K562 (cell line): Measurements from ENCODE around the gene NOP16. TPM values are rescaled to one million over a fixed set of nuclear protein-coding genes. Genes with fewer than 3 reads are reported as not detected.

ENCODE experiments used
- CBX2 ChIP-seq: fragments of 200-600 bp; sonication (generic); IDR thresholded peaks from one replicate; pipeline ENCODE4 v1.6.1; 2012; ENCODE audit warnings: mild to moderate bottlenecking, low read length, inconsistent platforms; ENCODE audit not compliant: insufficient read depth, poor library complexity, severe bottlenecking
- CCNT2 ChIP-seq: IDR thresholded peaks from 2 replicates; pipeline ENCODE4 v1.6.1; 2011; ENCODE audit warnings: borderline replicate concordance, low read depth, mild to moderate bottlenecking, moderate library complexity, mixed read lengths, low read length; ENCODE audit not compliant: insufficient read length; ENCODE audit errors: extremely low read depth
- COPS2 ChIP-seq: fragments of 450-650 bp; conservative IDR thresholded peaks from 2 replicates; pipeline ENCODE4 v1.6.1; 2016; ENCODE audit warnings: mild to moderate bottlenecking, moderate library complexity
- DMBX1 ChIP-seq: fragments of 250-450 bp; sonication (Bioruptor Pico); IDR thresholded peaks from 2 replicates; pipeline ENCODE4 v1.8.0; 2022; ENCODE audit warnings: inconsistent platforms, mild to moderate bottlenecking, moderate library complexity, borderline replicate concordance
- FOXP1 ChIP-seq: sonication (generic); formaldehyde crosslinking; IDR thresholded peaks from 2 replicates; pipeline ENCODE4 v1.8.0; 2022; ENCODE audit warnings: mild to moderate bottlenecking, missing genetic modification reagents
- GTF2B ChIP-seq: IDR thresholded peaks from 2 replicates; pipeline ENCODE4 v1.6.1; 2011; ENCODE audit not compliant: insufficient read length; ENCODE audit errors: extremely low read depth
- GTF2F1 ChIP-seq: IDR thresholded peaks from 2 replicates; pipeline ENCODE4 v1.6.1; 2011; ENCODE audit warnings: low read depth, low read length, improper control_type of control experiment
- LARP7 ChIP-seq: fragments of 450-650 bp; IDR thresholded peaks from 2 replicates; pipeline ENCODE4 v1.6.1; 2016
- PHF20 ChIP-seq: fragments of 450-650 bp; IDR thresholded peaks from 2 replicates; pipeline ENCODE4 v1.6.1; 2018; ENCODE audit not compliant: partially characterized antibody
- PTRF ChIP-seq: fragments of 450-650 bp; IDR thresholded peaks from 2 replicates; pipeline ENCODE4 v1.6.1; 2016; ENCODE audit warnings: mild to moderate bottlenecking, missing genetic modification characterization, missing compliant biosample characterization
- SMAD2 ChIP-seq: fragments of 150-350 bp; IDR thresholded peaks from 2 replicates; pipeline ENCODE4 v1.6.1; 2014; ENCODE audit warnings: low read depth, mild to moderate bottlenecking, low read length
- SOX6 ChIP-seq: fragments of 450-650 bp; IDR thresholded peaks from 2 replicates; pipeline ENCODE4 v1.6.1; 2014; ENCODE audit warnings: mild to moderate bottlenecking
- SP1 ChIP-seq: sonication (generic); formaldehyde crosslinking; IDR thresholded peaks from 2 replicates; pipeline ENCODE4 v1.8.1; 2022; ENCODE audit warnings: mild to moderate bottlenecking, missing genetic modification reagents
- YBX1 ChIP-seq: fragments of 450-650 bp; IDR thresholded peaks from 2 replicates; pipeline ENCODE4 v1.7.1; 2016; ENCODE audit warnings: mild to moderate bottlenecking
- ZBTB17 ChIP-seq: fragments of 450-650 bp; formaldehyde crosslinking; IDR thresholded peaks from 2 replicates; pipeline ENCODE4 v1.4.0; 2020; ENCODE audit warnings: mild to moderate bottlenecking
- polyA plus RNA-seq, 8 experiments: library from polyadenylated mRNA; depleted of rRNA in 4 of 8; stranded (reverse) in 5 of 8; unstranded in 3 of 8; fragments of >200 nt; fragmentation: Nextera tagmentation in 2 of 8; fragmentation: Illumina TruSeq in 1 of 8; extraction: Ambion mirVana in 2 of 8; extraction: Trizol in 1 of 8; gene quantifications; 2 replicates each; pipeline versions ENCODE4 v1.2.1 to v1.2.3, GENCODE V29; 2011 to 2014; ENCODE audit warnings: inconsistent platforms in 1 of 8, missing spikeins in 1 of 8
- total RNA-seq, 7 experiments: library from RNA; depleted of rRNA in 6 of 7; stranded (reverse); fragments of >200 nt in 6 of 7; fragmentation: Illumina TruSeq in 2 of 7; extraction: Trizol in 2 of 7; gene quantifications; 2 replicates each; pipeline versions ENCODE4 v1.2.1 to v1.2.3, GENCODE V29; 2011 to 2021; ENCODE audit warnings: low replicate concordance in 1 of 7
- TF ChIP-seq, protein P1 (sequence below): sonication (generic); formaldehyde crosslinking; IDR thresholded peaks from 2 replicates; pipeline ENCODE4 v1.8.0; 2022; ENCODE audit warnings: mild to moderate bottlenecking, missing genetic modification reagents
- TF ChIP-seq, protein P2 (sequence below), 2 experiments: fragments of 450-650 bp; IDR thresholded peaks; 2 replicates each; pipeline ENCODE4 v1.6.1; 2018; ENCODE audit warnings: mild to moderate bottlenecking in 2 of 2, low read depth in 1 of 2; ENCODE audit not compliant: partially characterized antibody in 2 of 2
- TF ChIP-seq, protein P3 (sequence below): fragments of 250-450 bp; sonication (Bioruptor Pico); IDR thresholded peaks from 2 replicates; pipeline ENCODE4 v1.4.0; 2020; ENCODE audit warnings: mild to moderate bottlenecking

The NOP16 gene
- total and polyA plus RNA-seq, 9 of the 15 experiments (the other 6 are each of a cell fraction or from before 2014, with no cell fraction given): 92.5 to 342 (median 148) TPM

GRCh38 chr5:176389135-176390123 lies 1.0 kb upstream of the NOP16 start (continued):
- TF ChIP-seq SOX6 (no peak), PHF20 (peak; percentile 2), GTF2B (peak; percentile 50), DMBX1 (CRISPR knock-in tag) (0 out of 2 replicates have a peak, but pooled peaks have one; percentile 1), CCNT2 (no peak), FOXP1 (CRISPR knock-in tag) (no peak), SMAD2 (no peak), PTRF (no peak), SP1 (CRISPR knock-in tag) (no peak), GTF2F1 (no peak), COPS2 (no peak), YBX1 (no peak), CBX2 (no peak), ZBTB17 (no peak), LARP7 (no peak)
- TF ChIP-seq, protein P1, sequence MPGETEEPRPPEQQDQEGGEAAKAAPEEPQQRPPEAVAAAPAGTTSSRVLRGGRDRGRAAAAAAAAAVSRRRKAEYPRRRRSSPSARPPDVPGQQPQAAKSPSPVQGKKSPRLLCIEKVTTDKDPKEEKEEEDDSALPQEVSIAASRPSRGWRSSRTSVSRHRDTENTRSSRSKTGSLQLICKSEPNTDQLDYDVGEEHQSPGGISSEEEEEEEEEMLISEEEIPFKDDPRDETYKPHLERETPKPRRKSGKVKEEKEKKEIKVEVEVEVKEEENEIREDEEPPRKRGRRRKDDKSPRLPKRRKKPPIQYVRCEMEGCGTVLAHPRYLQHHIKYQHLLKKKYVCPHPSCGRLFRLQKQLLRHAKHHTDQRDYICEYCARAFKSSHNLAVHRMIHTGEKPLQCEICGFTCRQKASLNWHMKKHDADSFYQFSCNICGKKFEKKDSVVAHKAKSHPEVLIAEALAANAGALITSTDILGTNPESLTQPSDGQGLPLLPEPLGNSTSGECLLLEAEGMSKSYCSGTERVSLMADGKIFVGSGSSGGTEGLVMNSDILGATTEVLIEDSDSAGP: no peak
- TF ChIP-seq, protein P2, sequence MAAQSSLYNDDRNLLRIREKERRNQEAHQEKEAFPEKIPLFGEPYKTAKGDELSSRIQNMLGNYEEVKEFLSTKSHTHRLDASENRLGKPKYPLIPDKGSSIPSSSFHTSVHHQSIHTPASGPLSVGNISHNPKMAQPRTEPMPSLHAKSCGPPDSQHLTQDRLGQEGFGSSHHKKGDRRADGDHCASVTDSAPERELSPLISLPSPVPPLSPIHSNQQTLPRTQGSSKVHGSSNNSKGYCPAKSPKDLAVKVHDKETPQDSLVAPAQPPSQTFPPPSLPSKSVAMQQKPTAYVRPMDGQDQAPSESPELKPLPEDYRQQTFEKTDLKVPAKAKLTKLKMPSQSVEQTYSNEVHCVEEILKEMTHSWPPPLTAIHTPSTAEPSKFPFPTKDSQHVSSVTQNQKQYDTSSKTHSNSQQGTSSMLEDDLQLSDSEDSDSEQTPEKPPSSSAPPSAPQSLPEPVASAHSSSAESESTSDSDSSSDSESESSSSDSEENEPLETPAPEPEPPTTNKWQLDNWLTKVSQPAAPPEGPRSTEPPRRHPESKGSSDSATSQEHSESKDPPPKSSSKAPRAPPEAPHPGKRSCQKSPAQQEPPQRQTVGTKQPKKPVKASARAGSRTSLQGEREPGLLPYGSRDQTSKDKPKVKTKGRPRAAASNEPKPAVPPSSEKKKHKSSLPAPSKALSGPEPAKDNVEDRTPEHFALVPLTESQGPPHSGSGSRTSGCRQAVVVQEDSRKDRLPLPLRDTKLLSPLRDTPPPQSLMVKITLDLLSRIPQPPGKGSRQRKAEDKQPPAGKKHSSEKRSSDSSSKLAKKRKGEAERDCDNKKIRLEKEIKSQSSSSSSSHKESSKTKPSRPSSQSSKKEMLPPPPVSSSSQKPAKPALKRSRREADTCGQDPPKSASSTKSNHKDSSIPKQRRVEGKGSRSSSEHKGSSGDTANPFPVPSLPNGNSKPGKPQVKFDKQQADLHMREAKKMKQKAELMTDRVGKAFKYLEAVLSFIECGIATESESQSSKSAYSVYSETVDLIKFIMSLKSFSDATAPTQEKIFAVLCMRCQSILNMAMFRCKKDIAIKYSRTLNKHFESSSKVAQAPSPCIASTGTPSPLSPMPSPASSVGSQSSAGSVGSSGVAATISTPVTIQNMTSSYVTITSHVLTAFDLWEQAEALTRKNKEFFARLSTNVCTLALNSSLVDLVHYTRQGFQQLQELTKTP (IDR thresholded peaks at IDR 0.05; ENCODE audit: low read depth in 1 of 2, partially characterized antibody in 2 of 2): no peak
- TF ChIP-seq, protein P3, sequence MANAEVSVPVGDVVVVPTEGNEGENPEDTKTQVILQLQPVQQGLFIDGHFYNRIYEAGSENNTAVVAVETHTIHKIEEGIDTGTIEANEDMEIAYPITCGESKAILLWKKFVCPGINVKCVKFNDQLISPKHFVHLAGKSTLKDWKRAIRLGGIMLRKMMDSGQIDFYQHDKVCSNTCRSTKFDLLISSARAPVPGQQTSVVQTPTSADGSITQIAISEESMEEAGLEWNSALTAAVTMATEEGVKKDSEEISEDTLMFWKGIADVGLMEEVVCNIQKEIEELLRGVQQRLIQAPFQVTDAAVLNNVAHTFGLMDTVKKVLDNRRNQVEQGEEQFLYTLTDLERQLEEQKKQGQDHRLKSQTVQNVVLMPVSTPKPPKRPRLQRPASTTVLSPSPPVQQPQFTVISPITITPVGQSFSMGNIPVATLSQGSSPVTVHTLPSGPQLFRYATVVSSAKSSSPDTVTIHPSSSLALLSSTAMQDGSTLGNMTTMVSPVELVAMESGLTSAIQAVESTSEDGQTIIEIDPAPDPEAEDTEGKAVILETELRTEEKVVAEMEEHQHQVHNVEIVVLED (CRISPR knock-in tag): no peak
